Fibroblast of skin of right biceps (primary cell): ENCODE results near the gene CIT.

Experiments used
- DNase-seq: peaks from one replicate; pipeline ENCODE4 v3.0.0-alpha.2; 2013

Gene CIT

DNA sequence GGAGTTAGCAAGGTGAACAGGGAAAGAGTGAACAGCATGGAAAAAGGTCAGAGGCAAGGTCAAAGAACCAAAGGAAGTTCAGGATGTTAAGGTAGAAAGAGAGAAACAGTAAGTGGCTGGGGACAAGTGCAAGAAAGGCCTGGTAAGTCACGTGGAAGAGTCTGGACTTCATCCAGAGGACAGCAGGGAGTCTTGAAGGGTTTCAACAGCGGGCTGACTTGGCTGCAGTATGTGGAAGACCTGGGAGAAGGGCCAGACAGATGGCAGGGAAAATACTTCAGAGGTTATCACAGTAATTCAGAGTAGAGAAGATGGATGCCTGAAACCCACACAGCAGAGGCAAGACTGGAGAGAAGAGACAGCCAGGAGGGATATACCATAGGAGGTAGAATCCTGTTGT, 34.0 kb downstream of the CIT start:
- peak; percentile 43 for DNase-seq

DNA sequence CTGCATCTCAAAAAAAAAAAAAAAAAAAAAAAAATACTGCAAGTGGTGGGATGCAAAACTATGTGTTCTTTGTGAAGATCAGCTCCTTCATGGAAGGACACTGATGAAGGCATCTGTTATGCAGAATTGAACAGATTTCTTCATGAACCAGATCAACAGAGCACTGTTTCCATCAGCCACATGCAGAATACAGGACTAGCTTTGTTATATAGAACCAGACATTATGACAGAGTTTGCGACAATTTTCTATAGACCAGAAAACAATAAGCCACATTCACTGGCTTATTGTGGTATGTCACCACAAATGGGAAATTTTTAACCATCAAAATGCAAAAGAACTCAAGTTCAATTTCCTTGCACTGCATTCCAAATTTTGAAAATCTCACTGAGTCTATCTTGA, 34.7 kb downstream of the CIT start:
- no peak for DNase-seq

GRCh38 chr12:119841433-119842210, 35.5 kb downstream of the CIT start:
- DNase-seq: peak; percentile 8

- no peak for DNase-seq
Observed at GRCh38 chr12:119840582-119840981, 36.5 kb downstream of the CIT start.

DNA sequence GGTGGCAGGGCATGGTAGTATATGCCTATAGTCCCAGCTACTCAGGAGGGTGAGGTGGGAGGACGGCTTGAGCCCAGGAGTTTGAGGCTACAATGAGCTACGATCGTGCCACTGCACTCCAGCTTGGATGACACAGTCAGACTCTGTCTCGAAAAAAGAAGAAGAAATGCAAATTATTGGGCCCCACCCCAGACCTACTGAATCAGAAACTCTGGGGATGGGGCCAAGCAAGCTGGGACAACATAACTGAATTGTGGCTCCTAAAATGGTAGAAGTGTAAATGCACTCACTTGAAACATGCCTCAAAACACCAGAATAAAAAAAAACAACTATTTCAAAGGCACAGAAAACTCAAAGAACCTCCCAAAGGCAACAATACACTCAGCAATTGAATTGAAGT, 37.0 kb downstream of the CIT start:
- no peak for DNase-seq

DNA sequence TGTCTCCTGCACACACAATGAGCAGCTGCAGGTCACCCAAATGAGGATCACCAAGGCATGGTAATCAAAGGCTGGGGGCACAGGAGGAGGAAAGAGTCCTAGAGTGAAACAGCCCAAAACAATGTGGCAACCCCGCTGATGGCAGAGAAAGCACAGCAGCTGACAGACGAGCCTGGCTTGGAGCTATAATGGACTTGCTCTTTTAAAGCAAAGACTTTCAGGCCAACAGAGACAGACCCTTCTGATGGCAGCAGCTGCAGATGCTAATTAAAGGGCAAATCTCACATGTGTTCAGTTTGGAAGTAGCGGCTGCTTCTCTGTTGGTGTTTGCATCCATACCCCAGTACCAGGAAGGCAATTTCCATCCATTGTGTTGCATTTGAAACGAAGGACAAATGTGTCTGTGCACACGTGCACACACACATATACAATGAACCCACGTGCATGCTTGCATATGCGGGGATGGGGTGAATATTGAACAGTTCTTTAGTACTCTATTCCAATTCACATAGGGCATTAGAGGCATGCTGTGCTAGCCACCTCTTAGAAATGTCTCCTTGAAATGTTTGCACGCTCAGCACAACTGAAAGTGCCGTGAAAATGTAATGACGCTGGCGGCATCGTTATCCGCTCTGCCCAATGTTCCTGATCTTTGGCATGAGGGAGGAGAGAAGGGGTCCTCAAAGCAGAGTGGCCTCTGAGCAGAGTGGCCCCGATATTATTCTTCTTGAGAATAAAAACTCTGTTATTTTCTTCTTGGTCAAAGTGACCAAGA, 38.1 kb downstream of the CIT start:
- no peak for DNase-seq

GRCh38 chr12:119836781-119837180, 40.3 kb downstream of the CIT start:
- no peak for DNase-seq

DNA sequence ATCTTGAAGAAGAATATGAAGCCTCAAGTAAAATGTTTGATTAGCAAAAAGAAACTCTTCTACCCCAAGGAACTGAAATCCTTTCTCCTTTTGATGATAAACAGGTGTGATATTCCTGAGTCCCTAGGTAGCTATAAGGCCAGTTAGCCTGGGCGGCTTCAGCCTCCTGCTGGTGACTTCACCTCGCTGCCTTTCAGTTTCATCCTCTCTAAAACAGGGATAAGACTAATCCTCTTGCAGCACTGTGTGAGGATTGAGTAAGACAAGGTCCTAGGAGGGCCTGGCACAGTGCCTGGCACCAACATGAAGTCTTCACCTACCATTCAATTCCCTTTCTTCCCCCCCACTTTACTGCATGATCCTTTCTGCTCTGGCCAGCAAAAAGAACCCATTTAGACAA, 42.1 kb downstream of the CIT start:
- no peak for DNase-seq

DNA sequence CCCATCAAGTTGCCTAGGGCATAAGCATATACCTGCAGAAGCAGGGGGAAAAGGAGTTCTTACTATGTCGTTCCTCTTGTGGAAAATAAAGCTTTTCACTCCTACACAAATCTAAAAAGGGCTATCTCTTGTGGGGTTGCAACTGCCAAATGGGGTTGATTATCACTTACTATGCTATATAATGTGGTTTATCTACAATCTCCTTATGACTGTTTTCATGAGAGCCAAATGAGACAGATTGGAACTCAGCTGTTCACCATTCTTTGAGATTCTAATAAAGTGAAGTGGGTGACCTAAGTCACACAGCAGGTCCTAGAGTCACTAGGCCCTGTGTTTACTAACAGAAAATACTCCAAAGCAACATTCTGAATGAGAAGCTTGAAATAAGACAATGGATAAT, 47.7 kb downstream of the CIT start:
- DNase-seq: no peak

DNA sequence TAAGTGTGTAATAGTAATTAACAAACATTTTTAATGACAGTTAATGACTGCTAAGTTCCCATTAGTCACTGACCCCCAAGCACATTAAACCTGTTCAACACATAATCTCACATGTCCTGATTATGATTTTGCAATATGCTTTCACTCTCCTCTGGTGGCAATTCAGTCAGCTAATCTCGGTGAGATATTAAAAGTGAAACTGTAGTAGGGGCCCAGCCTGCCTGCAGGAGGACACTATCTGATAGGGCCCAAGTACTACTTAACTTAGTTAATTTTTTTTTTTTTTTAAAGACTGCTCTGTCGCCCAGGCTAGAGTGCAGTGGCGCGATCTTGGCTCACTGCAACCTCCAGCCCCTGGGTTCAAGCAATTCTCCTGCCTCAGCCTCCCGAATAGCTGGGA, 48.8 kb downstream of the CIT start:
- DNase-seq: no peak

- no peak for DNase-seq
Observed at GRCh38 chr12:119827760-119828159, 49.4 kb downstream of the CIT start.

- DNase-seq: no peak
Observed at GRCh38 chr12:119826661-119827445, 50.3 kb downstream of the CIT start.

- no peak for DNase-seq
Observed at GRCh38 chr12:119825262-119825661, 51.9 kb downstream of the CIT start.

DNA sequence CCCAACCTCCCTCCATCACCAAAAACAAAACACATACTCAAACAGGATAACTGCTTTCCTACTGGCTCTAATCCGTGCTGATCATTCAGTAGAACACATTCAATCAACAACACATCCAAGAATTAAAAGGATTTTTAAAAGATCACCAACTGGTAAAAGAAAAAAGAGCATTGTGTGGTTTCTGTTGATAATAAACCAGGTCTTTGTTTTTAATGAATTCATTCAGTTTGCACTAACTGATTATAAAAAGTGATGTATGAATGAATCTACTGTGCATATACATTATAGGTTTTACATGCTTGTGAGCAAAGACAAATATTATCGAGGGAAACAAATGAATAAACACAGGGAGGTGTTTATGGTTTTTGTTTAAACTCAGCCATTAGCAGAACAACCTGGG, 55.1 kb downstream of the CIT start:
- DNase-seq: no peak

DNA sequence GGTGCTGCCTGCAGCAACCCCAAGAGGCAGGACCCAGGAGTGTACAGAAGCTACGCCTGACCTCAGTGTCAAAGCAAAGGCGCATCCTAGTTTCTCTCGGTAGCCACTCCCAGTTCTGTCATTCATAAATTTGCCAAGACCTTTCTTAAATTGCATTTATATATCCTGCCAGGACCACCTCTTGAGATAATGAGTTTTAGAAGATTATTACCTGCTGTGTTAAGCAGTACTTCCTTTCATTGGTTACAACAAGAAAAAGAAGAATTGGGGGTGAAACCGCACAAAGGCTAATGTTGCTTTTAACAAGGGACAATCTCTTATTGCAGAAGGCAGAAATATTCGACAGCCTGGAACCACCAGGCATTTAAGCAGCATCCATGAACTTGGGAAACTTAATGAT, 57.8 kb downstream of the CIT start:
- no peak for DNase-seq

DNA sequence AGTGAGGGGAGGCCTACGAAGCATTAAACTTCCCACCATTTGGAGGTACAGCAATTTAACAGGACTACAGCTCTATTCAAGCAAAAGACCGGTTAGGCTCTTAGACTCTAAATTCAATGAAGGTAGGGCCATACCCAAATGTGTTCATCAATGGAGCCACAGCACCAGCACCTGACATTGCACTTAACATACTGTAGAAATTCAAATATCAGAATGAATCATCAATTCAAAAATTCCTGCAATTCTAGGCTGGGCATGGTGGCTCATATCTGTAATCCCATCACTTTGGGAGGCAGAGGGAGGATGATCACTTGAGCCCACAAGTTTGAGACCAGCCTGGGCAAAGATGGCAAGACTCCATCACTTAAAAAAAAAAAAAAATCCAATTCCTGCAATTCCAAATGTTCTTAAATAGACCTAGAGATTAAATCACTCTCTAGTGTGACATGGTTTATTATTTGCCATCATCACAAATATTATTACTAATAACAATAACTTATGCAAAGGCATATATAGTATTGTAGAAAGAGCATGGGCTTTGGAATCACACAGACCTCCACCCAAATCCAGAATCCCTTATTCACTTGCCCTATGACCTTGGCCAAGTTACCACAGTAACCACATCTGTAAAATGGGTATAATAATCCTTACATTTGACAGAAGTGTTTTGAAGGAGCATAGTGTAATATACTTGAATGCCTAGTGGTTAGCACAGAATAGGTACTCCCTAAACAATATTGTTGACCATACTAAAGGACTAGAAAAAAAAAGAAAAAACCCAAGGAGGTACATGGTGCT, 59.4 kb downstream of the CIT start:
- no peak for DNase-seq

DNA sequence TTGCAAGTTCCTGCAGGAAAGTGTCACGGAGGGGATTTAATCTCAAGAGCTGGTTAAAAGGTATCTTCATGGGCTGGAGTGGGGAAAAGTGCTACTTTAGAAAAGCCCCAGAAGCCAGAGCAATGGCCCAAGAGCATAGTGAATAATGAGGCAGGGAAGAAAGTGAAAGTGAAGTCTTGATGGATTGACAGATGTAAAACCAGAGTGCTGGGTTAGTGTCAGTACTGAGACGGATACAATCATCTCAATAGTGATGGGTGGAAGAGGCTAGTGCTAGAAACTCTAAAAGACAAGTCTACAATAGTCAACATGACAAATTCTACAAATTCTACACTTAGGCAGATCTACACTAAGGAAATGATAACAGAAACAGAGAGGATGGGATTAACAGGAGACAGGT, 68.1 kb downstream of the CIT start:
- DNase-seq: no peak

DNA sequence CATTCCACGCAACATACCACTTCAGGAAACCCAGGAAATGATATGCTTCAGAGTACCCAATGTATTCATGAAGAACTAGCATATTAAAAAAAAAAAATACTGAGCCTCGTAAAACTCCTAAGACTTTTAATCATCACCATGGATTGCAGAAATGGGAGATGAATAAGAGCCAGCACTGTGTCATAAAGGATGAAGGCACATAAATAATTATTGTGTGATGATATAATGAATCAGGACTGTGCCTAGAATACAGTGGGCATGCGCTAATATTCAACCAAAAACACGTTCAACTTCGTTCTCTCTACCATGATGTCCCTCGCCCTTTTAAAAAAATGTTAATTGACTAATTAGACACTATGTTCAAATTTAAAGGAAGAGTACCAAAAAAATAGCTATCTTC, 68.7 kb downstream of the CIT start:
- peak; percentile 64 for DNase-seq

DNA sequence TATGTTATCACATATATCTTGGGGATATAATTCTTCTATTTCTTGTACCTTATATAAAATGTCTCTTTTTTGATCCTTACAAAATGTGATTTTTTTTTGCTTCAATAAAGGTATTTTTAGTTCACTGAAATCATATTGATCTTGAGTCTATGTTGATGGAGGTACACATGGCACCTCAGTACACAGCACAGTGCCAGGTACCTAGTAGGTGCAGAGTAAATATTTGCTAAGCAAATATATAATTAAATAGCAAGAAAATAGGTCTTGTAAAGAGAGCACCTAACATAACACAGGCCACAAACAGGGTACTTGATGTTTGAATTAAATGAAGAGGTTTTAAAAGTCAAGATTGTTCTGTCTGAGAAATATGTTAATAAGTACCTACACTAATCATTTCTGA, 69.7 kb downstream of the CIT start:
- DNase-seq: no peak

DNA sequence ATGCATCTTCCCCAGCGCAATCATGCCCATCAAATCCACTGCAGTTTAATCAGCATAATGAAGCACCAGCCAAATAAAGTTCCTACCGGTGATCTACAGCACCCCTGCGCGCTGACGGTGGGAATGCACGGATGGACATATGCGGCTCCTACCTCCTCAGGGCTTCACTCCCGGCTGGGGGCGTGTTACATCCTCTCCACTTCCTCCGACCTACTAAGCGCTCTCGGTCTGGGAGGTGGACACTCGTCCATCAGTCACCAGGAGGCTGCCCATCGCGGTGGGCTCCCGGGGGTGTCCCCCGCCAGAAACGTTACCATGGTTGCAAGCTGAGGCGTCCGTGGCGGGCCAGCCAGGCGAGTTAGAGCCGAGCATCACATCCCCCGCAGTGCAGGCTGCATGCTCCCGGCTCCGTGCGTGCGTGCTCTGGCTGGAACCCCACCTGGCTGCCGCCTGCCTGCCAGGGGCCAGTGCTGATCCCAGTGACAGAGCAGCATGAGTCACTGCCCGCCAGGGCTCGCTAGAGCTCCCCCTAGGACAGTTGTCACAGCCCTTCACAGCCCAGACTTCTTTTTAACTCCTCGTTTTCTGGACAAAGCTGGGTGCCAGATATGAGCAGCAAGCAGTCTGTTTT, 73.0 kb downstream of the CIT start:
- peak; percentile 81 for DNase-seq

DNA sequence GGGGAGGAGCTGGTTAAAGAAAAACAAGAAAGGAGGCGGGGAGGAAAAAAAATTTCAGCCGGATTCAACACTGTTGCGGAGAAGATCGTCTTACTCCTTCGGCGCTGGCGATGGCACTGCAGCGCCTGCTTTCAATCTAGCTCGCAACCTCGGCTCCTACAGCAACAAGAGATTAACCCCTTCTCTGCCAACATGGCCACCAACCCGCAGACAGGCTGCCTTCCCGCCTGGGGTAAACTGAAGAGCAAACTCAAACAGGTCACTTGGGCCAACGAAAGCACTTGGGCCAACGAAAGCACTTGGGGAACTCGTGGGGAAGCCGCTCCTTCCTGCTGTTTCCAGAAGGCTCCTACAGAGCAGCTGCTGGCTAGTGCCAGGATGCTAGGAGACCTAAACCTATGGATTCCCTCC, 73.7 kb downstream of the CIT start:
- peak; percentile 63 for DNase-seq

- DNase-seq: peak; percentile 55
Observed at GRCh38 chr12:119802472-119802871, 74.6 kb downstream of the CIT start.
